Body of pancreas (tissue), 4 donors: ENCODE data around the gene PCSK1N.

Experiments used
- CTCF ChIP-seq, 7 experiments: fragments of 450-650 bp in 4 of 7; fragments of 200-600 bp in 3 of 7; sonication (generic) in 3 of 7; IDR thresholded peaks; one replicate each; pipeline ENCODE4 v1.5.1; 2016 to 2019; ENCODE audit warnings: antibody characterized with exemption in 7 of 7
- POLR2A ChIP-seq, 3 donors: fragments of 450-650 bp; IDR thresholded peaks; one replicate each; pipeline ENCODE4 v1.6.1; 2016; ENCODE audit warnings: antibody characterized with exemption in 3 of 3, mild to moderate bottlenecking in 2 of 3

- TF ChIP-seq CTCF (IDR thresholded peaks at IDR 0.05) (no peak), POLR2A (IDR thresholded peaks at IDR 0.05) (no peak)
These were observed 19.2 kb downstream of the PCSK1N start for GRCh38 chrX:48816014-48816810.
